GM23338 (cell line): Measurements from ENCODE around the gene OR4D1.

Experiments
- CREB1 ChIP-seq: fragments of 250-450 bp; sonication (Bioruptor Pico); IDR thresholded peaks from 2 replicates; pipeline ENCODE4 v1.5.0; 2020; ENCODE audit warnings: low read depth, mild to moderate bottlenecking, moderate library complexity
- EZH2 ChIP-seq: fragments of 200-600 bp; sonication (generic); IDR thresholded peaks from one replicate; pipeline ENCODE4 v1.8.0; 2017; ENCODE audit warnings: antibody characterized with exemption, mild to moderate bottlenecking, low read depth; ENCODE audit not compliant: unreplicated experiment
- JUNB ChIP-seq: IDR thresholded peaks from one replicate; pipeline ENCODE4 v1.6.1; 2016; ENCODE audit warnings: antibody characterized with exemption; ENCODE audit not compliant: unreplicated experiment
- POLR2AphosphoS5 ChIP-seq: IDR thresholded peaks from 2 replicates; pipeline ENCODE4 v1.6.1; 2016; ENCODE audit warnings: antibody characterized with exemption, low read depth
- ZNF114 ChIP-seq: fragments of 250-450 bp; sonication (Bioruptor Pico); IDR thresholded peaks from 2 replicates; pipeline ENCODE4 v1.5.0; 2020; ENCODE audit warnings: mild to moderate bottlenecking, moderate library complexity
- TF ChIP-seq, protein P1 (sequence below), 2 experiments: fragments of 200-600 bp in 1 of 2; sonication (generic) in 1 of 2; conservative IDR thresholded peaks; 2 replicates each; pipeline versions ENCODE4 v1.5.1 to v1.6.1; 2016 to 2017; ENCODE audit warnings: antibody characterized with exemption in 2 of 2, low read depth in 2 of 2, mild to moderate bottlenecking in 2 of 2, moderate library complexity in 1 of 2
- TF ChIP-seq, protein P2 (sequence below): fragments of 250-450 bp; sonication (Bioruptor Pico); IDR thresholded peaks from 2 replicates; pipeline ENCODE4 v1.5.0; 2020; ENCODE audit warnings: mild to moderate bottlenecking, moderate library complexity
- TF ChIP-seq, protein P3 (sequence below): IDR thresholded peaks from one replicate; pipeline ENCODE4 v1.6.1; 2018; ENCODE audit warnings: antibody characterized with exemption; ENCODE audit not compliant: unreplicated experiment

DNA sequence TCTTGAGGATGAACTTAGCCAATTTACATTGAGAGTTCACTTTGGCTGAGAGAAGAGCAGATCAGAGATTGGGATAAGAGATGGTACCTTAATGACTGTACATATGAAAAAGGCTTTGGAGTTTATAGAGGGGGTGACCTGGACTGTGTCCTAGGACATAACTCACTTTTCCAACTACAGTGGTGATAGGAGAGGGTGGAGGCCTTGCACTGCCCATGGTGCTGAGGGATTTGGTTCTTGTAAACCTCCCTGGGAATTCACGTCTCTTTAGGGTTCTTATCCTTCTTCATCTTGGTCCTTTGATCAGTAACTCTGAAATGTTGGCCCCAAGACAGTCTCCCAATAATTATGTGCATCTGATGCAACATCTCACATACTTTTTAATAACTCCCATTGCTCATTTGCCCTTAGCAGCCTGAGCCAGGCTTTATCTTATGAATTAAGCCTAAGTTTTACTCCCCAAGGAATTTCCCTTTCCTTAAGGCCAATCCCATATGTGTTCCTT lies at the start of gene OR4D1:
- TF ChIP-seq POLR2AphosphoS5 (no peak), ZNF114 (CRISPR knock-in tag) (no peak), EZH2 (no peak), CREB1 (no peak), JUNB (no peak)
- TF ChIP-seq, protein P1, sequence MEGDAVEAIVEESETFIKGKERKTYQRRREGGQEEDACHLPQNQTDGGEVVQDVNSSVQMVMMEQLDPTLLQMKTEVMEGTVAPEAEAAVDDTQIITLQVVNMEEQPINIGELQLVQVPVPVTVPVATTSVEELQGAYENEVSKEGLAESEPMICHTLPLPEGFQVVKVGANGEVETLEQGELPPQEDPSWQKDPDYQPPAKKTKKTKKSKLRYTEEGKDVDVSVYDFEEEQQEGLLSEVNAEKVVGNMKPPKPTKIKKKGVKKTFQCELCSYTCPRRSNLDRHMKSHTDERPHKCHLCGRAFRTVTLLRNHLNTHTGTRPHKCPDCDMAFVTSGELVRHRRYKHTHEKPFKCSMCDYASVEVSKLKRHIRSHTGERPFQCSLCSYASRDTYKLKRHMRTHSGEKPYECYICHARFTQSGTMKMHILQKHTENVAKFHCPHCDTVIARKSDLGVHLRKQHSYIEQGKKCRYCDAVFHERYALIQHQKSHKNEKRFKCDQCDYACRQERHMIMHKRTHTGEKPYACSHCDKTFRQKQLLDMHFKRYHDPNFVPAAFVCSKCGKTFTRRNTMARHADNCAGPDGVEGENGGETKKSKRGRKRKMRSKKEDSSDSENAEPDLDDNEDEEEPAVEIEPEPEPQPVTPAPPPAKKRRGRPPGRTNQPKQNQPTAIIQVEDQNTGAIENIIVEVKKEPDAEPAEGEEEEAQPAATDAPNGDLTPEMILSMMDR (conservative IDR thresholded peaks at IDR 0.05; ENCODE audit: low read depth in 2 of 2), result no peak
- TF ChIP-seq, protein P2, sequence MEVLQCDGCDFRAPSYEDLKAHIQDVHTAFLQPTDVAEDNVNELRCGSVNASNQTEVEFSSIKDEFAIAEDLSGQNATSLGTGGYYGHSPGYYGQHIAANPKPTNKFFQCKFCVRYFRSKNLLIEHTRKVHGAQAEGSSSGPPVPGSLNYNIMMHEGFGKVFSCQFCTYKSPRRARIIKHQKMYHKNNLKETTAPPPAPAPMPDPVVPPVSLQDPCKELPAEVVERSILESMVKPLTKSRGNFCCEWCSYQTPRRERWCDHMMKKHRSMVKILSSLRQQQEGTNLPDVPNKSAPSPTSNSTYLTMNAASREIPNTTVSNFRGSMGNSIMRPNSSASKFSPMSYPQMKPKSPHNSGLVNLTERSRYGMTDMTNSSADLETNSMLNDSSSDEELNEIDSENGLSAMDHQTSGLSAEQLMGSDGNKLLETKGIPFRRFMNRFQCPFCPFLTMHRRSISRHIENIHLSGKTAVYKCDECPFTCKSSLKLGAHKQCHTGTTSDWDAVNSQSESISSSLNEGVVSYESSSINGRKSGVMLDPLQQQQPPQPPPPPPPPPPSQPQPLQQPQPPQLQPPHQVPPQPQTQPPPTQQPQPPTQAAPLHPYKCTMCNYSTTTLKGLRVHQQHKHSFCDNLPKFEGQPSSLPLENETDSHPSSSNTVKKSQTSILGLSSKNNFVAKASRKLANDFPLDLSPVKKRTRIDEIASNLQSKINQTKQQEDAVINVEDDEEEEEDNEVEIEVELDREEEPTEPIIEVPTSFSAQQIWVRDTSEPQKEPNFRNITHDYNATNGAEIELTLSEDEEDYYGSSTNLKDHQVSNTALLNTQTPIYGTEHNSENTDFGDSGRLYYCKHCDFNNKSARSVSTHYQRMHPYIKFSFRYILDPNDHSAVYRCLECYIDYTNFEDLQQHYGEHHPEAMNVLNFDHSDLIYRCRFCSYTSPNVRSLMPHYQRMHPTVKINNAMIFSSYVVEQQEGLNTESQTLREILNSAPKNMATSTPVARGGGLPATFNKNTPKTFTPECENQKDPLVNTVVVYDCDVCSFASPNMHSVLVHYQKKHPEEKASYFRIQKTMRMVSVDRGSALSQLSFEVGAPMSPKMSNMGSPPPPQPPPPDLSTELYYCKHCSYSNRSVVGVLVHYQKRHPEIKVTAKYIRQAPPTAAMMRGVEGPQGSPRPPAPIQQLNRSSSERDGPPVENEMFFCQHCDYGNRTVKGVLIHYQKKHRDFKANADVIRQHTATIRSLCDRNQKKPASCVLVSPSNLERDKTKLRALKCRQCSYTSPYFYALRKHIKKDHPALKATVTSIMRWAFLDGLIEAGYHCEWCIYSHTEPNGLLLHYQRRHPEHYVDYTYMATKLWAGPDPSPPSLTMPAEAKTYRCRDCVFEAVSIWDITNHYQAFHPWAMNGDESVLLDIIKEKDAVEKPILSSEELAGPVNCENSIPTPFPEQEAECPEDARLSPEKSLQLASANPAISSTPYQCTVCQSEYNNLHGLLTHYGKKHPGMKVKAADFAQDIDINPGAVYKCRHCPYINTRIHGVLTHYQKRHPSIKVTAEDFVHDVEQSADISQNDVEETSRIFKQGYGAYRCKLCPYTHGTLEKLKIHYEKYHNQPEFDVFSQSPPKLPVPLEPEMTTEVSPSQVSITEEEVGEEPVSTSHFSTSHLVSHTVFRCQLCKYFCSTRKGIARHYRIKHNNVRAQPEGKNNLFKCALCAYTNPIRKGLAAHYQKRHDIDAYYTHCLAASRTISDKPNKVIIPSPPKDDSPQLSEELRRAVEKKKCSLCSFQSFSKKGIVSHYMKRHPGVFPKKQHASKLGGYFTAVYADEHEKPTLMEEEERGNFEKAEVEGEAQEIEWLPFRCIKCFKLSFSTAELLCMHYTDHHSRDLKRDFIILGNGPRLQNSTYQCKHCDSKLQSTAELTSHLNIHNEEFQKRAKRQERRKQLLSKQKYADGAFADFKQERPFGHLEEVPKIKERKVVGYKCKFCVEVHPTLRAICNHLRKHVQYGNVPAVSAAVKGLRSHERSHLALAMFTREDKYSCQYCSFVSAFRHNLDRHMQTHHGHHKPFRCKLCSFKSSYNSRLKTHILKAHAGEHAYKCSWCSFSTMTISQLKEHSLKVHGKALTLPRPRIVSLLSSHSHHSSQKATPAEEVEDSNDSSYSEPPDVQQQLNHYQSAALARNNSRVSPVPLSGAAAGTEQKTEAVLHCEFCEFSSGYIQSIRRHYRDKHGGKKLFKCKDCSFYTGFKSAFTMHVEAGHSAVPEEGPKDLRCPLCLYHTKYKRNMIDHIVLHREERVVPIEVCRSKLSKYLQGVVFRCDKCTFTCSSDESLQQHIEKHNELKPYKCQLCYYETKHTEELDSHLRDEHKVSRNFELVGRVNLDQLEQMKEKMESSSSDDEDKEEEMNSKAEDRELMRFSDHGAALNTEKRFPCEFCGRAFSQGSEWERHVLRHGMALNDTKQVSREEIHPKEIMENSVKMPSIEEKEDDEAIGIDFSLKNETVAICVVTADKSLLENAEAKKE (CRISPR knock-in tag), result no peak
- TF ChIP-seq, protein P3, sequence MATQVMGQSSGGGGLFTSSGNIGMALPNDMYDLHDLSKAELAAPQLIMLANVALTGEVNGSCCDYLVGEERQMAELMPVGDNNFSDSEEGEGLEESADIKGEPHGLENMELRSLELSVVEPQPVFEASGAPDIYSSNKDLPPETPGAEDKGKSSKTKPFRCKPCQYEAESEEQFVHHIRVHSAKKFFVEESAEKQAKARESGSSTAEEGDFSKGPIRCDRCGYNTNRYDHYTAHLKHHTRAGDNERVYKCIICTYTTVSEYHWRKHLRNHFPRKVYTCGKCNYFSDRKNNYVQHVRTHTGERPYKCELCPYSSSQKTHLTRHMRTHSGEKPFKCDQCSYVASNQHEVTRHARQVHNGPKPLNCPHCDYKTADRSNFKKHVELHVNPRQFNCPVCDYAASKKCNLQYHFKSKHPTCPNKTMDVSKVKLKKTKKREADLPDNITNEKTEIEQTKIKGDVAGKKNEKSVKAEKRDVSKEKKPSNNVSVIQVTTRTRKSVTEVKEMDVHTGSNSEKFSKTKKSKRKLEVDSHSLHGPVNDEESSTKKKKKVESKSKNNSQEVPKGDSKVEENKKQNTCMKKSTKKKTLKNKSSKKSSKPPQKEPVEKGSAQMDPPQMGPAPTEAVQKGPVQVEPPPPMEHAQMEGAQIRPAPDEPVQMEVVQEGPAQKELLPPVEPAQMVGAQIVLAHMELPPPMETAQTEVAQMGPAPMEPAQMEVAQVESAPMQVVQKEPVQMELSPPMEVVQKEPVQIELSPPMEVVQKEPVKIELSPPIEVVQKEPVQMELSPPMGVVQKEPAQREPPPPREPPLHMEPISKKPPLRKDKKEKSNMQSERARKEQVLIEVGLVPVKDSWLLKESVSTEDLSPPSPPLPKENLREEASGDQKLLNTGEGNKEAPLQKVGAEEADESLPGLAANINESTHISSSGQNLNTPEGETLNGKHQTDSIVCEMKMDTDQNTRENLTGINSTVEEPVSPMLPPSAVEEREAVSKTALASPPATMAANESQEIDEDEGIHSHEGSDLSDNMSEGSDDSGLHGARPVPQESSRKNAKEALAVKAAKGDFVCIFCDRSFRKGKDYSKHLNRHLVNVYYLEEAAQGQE, result no peak
